ENCODE measurements around the gene AGO4.
"Not testable (repeated sequence)": the region's sequence is repeated elsewhere in the genome, so short reads cannot be mapped to it uniquely, and the experiment has no call there.

Gene AGO4

GRCh38 chr1:35869245-35869950, 61.6 kb downstream of the AGO4 start:
- DNase-seq = not testable (repeated sequence)

- DNase-seq = no peak
Measured at GRCh38 chr1:35870651-35871309, 63.0 kb downstream of the AGO4 start.

GRCh38 chr1:35873243-35873750, 65.5 kb downstream of the AGO4 start:
- no peak for DNase-seq

- DNase-seq = not testable (repeated sequence)
Measured at GRCh38 chr1:35874115-35874514, 66.3 kb downstream of the AGO4 start.

GRCh38 chr1:35876988-35877387, 69.2 kb downstream of the AGO4 start:
- peak; percentile 15 for DNase-seq

GRCh38 chr1:35881850-35882273, 74.0 kb downstream of the AGO4 start:
- no peak for DNase-seq

GRCh38 chr1:35882586-35882944, 74.7 kb downstream of the AGO4 start:
- no peak for DNase-seq

GRCh38 chr1:35882945-35883634, 75.3 kb downstream of the AGO4 start, which contains the start of gene AGO1:
Gene AGO1 (plus strand): TSS chr1:35883209. CDS start chr1:35883422, 213 bp downstream.
- DNase-seq = peak; percentile 94

GRCh38 chr1:35883635-35884101, 75.9 kb downstream of the AGO4 start:
- peak; percentile 20 for DNase-seq

- DNase-seq = no peak
Measured at GRCh38 chr1:35884934-35885333, 77.1 kb downstream of the AGO4 start.

- DNase-seq = no peak
Measured at GRCh38 chr1:35885961-35886558, 78.2 kb downstream of the AGO4 start.

- DNase-seq = no peak
Measured at GRCh38 chr1:35886577-35887431, 79.0 kb downstream of the AGO4 start.

- DNase-seq = no peak
Measured at GRCh38 chr1:35887508-35887907, 79.7 kb downstream of the AGO4 start.

GRCh38 chr1:35888255-35888654, 80.4 kb downstream of the AGO4 start:
- DNase-seq = no peak

GRCh38 chr1:35888981-35889380, 81.2 kb downstream of the AGO4 start:
- DNase-seq = not testable (repeated sequence)

GRCh38 chr1:35893051-35893879, 85.4 kb downstream of the AGO4 start:
- no peak for DNase-seq

GRCh38 chr1:35894183-35894582, 86.4 kb downstream of the AGO4 start:
- DNase-seq = peak; percentile 23

- DNase-seq = no peak
Measured at GRCh38 chr1:35894656-35895055, 86.8 kb downstream of the AGO4 start.

- DNase-seq = no peak
Measured at GRCh38 chr1:35899941-35900340, 92.1 kb downstream of the AGO4 start.

- no peak for DNase-seq
Measured at GRCh38 chr1:35901235-35901634, 93.4 kb downstream of the AGO4 start.

GRCh38 chr1:35902671-35903070, 94.9 kb downstream of the AGO4 start:
- DNase-seq = no peak
